Liver (tissue), 9 donors: ENCODE data around the gene PDK2. TPM values are rescaled to one million over a fixed set of nuclear protein-coding genes. Genes with fewer than 3 reads are reported as not detected.

Experiments used
- DNase-seq: peaks from one replicate; pipeline ENCODE4 v3.0.0-alpha.2; 2017; ENCODE audit warnings: low spot score
- H3K27ac ChIP-seq, 2 donors: one replicate each; pipeline ENCODE4 v1.7.0; 2013; ENCODE audit warnings: inconsistent platforms in 2 of 2, low read length in 2 of 2, control low read depth in 1 of 2, low read depth in 1 of 2, mild to moderate bottlenecking in 1 of 2
- H3K27me3 ChIP-seq, 4 donors: one replicate each; pipeline versions ENCODE4 v1.6.1 to v1.7.0; 2013; ENCODE audit warnings: low read length in 3 of 4, inconsistent platforms in 1 of 4, mild to moderate bottlenecking in 1 of 4, moderate library complexity in 1 of 4; ENCODE audit not compliant: control insufficient read depth in 4 of 4, insufficient read depth in 4 of 4
- H3K36me3 ChIP-seq, 4 donors: one replicate each; pipeline versions ENCODE4 v1.6.1 to v1.7.0; 2013; ENCODE audit warnings: low read length in 3 of 4, mild to moderate bottlenecking in 3 of 4, low read depth in 1 of 4, moderate library complexity in 1 of 4; ENCODE audit not compliant: control insufficient read depth in 4 of 4, insufficient read depth in 3 of 4
- H3K4me1 ChIP-seq, 4 donors: one replicate each; pipeline versions ENCODE4 v1.6.1 to v1.7.0; 2013; ENCODE audit warnings: low read length in 3 of 4, mild to moderate bottlenecking in 3 of 4, moderate library complexity in 1 of 4; ENCODE audit not compliant: control insufficient read depth in 4 of 4, insufficient read depth in 4 of 4
- H3K4me3 ChIP-seq, 3 donors: one replicate each; pipeline versions ENCODE4 v1.6.1 to v1.7.0; 2013; ENCODE audit warnings: low read length in 3 of 3, control low read depth in 1 of 3, low read depth in 1 of 3, mild to moderate bottlenecking in 1 of 3
- H3K9ac ChIP-seq, 2 donors: one replicate each; pipeline ENCODE4 v1.7.0; 2013; ENCODE audit warnings: low read length in 2 of 2, mild to moderate bottlenecking in 2 of 2, moderate library complexity in 2 of 2, control low read depth in 1 of 2, low read depth in 1 of 2
- H3K9me3 ChIP-seq, 4 donors: one replicate each; pipeline versions ENCODE4 v1.6.1 to v1.7.0; 2013; ENCODE audit warnings: low read length in 3 of 4; ENCODE audit not compliant: control insufficient read depth in 4 of 4
- ATF3 ChIP-seq: IDR thresholded peaks from 2 replicates; pipeline ENCODE4 v1.6.1; 2016; ENCODE audit warnings: antibody characterized with exemption
- CTCF ChIP-seq: fragments of 150-350 bp; IDR thresholded peaks from 2 replicates; pipeline ENCODE4 v1.5.1; 2017; ENCODE audit warnings: improper control_type of control experiment, low read depth, low read length; ENCODE audit not compliant: missing input control
- EGR1 ChIP-seq, 2 donors: IDR thresholded peaks; 2 replicates each; pipeline ENCODE4 v1.6.1; 2016 to 2018; ENCODE audit warnings: antibody characterized with exemption in 2 of 2, low read depth in 2 of 2
- FOXA2 ChIP-seq: IDR thresholded peaks from 2 replicates; pipeline ENCODE4 v1.6.1; 2016; ENCODE audit warnings: antibody characterized with exemption
- GABPA ChIP-seq, 2 donors: IDR thresholded peaks in 1 of 2; conservative IDR thresholded peaks in 1 of 2; 2 replicates each; pipeline ENCODE4 v1.6.1; 2016; ENCODE audit warnings: antibody characterized with exemption in 2 of 2, mild to moderate bottlenecking in 1 of 2, moderate library complexity in 1 of 2
- HNF4A ChIP-seq, 2 donors: conservative IDR thresholded peaks; 2 replicates each; pipeline ENCODE4 v1.6.1; 2016; ENCODE audit warnings: antibody characterized with exemption in 2 of 2, mild to moderate bottlenecking in 2 of 2
- HNF4G ChIP-seq: IDR thresholded peaks from 2 replicates; pipeline ENCODE4 v1.6.1; 2016; ENCODE audit warnings: antibody characterized with exemption
- JUND ChIP-seq, 2 donors: IDR thresholded peaks; 2 replicates each; pipeline ENCODE4 v1.6.1; 2016; ENCODE audit warnings: antibody characterized with exemption in 2 of 2
- NR2F2 ChIP-seq: IDR thresholded peaks from 2 replicates; pipeline ENCODE4 v1.6.1; 2016; ENCODE audit warnings: antibody characterized with exemption
- RAD21 ChIP-seq, 2 donors: IDR thresholded peaks; 2 replicates each; pipeline ENCODE4 v1.6.1; 2016; ENCODE audit warnings: antibody characterized with exemption in 2 of 2, mild to moderate bottlenecking in 2 of 2
- REST ChIP-seq: IDR thresholded peaks from 2 replicates; pipeline ENCODE4 v1.6.1; 2016; ENCODE audit warnings: antibody characterized with exemption, mild to moderate bottlenecking
- RXRA ChIP-seq, 2 donors: IDR thresholded peaks; 2 replicates each; pipeline ENCODE4 v1.6.1; 2017 to 2018; ENCODE audit warnings: antibody characterized with exemption in 2 of 2, mild to moderate bottlenecking in 1 of 2
- SP1 ChIP-seq: IDR thresholded peaks from 2 replicates; pipeline ENCODE4 v1.6.1; 2018; ENCODE audit warnings: antibody characterized with exemption, mild to moderate bottlenecking
- TAF1 ChIP-seq: conservative IDR thresholded peaks from 2 replicates; pipeline ENCODE4 v1.6.1; 2016; ENCODE audit warnings: antibody characterized with exemption, mild to moderate bottlenecking
- YY1 ChIP-seq: IDR thresholded peaks from 2 replicates; pipeline ENCODE4 v1.6.1; 2016; ENCODE audit warnings: antibody characterized with exemption, mild to moderate bottlenecking
- WGBS: extraction: QIAGEN DNeasy Blood & Tissue Kit; methylation state at CpG from one replicate; pipeline ENCODE4 v1.1.7; 2013; 5-methylcytosine and 5-hydroxymethylcytosine counted together
- polyA plus RNA-seq, 2 donors: library from polyadenylated mRNA; stranded (reverse) in 1 of 2; unstranded in 1 of 2; fragments of 200-250 nt in 1 of 2; fragments of >200 nt in 1 of 2; fragmentation: Nextera tagmentation in 1 of 2; extraction: Ambion mirVana in 1 of 2; gene quantifications; one replicate each; pipeline versions ENCODE4 v1.2.1 to v1.2.3, GENCODE V29; 2013 to 2015
- total RNA-seq, 2 donors: library from RNA; depleted of rRNA; stranded (reverse); fragments of >200 nt; gene quantifications; one replicate each; pipeline ENCODE4 v1.2.3, GENCODE V29; 2014
- TF ChIP-seq, protein P1 (sequence below): IDR thresholded peaks from 2 replicates; pipeline ENCODE4 v1.6.1; 2016; ENCODE audit warnings: antibody characterized with exemption
- donor health status: healthy.
- donor health status: healthy.
- donor health status: healthy.
- donor health status: healthy.
- donor health status: healthy.

PDK2 gene
- total and polyA plus RNA-seq, 4 donors: 8.6 to 36.6 (median 28.5) TPM

DNA sequence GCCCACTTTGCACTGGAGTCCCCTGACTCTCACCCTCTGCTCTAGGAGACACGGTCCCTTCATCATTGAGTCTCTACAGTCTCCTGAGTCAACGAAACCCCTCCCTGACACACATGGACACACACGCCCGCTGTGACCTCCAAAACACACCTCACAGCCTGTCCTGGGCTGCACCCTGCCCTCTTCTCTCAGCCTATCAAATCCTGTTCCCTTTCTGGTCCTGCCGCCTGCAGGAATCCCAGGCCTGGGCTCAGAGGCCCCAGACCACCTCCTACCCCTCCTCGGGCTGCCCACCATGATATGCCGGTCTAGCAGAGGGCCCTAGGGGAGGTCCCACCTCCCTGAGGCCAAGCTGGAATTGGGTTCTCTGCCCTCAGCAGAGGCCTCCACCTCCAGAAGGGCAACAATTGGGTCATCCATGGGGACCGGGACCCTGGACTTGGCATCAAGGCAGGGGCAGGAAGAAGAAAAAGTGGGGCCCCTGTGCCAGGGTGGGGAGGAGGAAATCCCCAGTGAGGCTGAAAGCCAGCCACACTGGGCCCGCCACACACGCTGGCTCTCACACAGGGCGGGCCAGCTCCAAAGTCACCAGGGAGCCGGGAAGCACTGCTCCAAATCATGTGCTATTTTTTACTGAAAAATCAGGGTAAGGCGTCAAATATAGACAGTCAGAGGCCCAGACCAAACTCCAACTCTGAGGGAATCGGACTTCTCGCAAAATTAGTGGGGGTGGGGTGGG, 51.9 kb downstream of the PDK2 start (continued):
- no peak for TF ChIP-seq FOXA2
- TF ChIP-seq EGR1 (IDR thresholded peaks at IDR 0.05; ENCODE audit: low read depth in 2 of 2): no peak

GRCh38 chr17:50147841-50148225, 52.7 kb downstream of the PDK2 start:
- WGBS: 6% methylated on average over 5 of the region's 5 CpGs
- no peaks in the 10 kb centered on the region for H3K9me3 ChIP-seq
- peak overlapping the region; percentile 38 to 73 (median 70) for H3K4me3 ChIP-seq
- peaks cover 27 to 70% (median 63%) of the 10 kb centered on the region in 4 donors for H3K4me1 ChIP-seq
- TF ChIP-seq CTCF (no peak), EGR1 (IDR thresholded peaks at IDR 0.05; ENCODE audit: low read depth in 2 of 2) (no peak), TAF1 (no peak), RAD21 (IDR thresholded peaks at IDR 0.05) (no peak), NR2F2 (peak; percentile 26), RXRA (IDR thresholded peaks at IDR 0.05) (peak; percentile 85 to 91), ATF3 (no peak), REST (no peak), HNF4A (conservative IDR thresholded peaks at IDR 0.05) (peak; percentile 98 to 99), JUND (IDR thresholded peaks at IDR 0.05) (peak in 1 of 2 donors; percentile 44), HNF4G (peak; percentile 96), YY1 (peak; percentile 64), SP1 (peak; percentile 88), GABPA (IDR thresholded peaks at IDR 0.05 in 1 of 2, conservative IDR thresholded peaks at IDR 0.05 in 1 of 2) (no peak)
- TF ChIP-seq, protein P1, sequence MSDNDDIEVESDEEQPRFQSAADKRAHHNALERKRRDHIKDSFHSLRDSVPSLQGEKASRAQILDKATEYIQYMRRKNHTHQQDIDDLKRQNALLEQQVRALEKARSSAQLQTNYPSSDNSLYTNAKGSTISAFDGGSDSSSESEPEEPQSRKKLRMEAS: no peak
- DNase-seq: peak; percentile 66
- H3K27me3 ChIP-seq: no peaks in the 10 kb centered on the region
- peak overlapping the region; percentile 74 to 80 for H3K27ac ChIP-seq
- H3K9ac ChIP-seq: peak overlapping the region in 1 of 2 donors; percentile 56
- peaks cover 0 to 3% (median under 1%) of the 10 kb centered on the region in 4 donors for H3K36me3 ChIP-seq
